Nephron progenitor cell (in vitro differentiated cells): ENCODE measurements around the gene TMC8.
A peak's percentile ranks its signal among the peaks of the same experiment; 100 is the strongest.

Experiments used
- DNase-seq: peaks from one replicate; pipeline ENCODE4 v3.0.0; 2021
- H3K27ac Mint-ChIP-seq: 2 replicates; pipeline ENCODE4 v1.8.0; 2021; ENCODE audit warnings: mild to moderate bottlenecking, moderate library complexity, mixed read lengths
- H3K27me3 Mint-ChIP-seq: 2 replicates; pipeline ENCODE4 v1.8.0; 2021; ENCODE audit warnings: mild to moderate bottlenecking, low read depth, mixed read lengths; ENCODE audit not compliant: poor library complexity
- H3K36me3 Mint-ChIP-seq: 2 replicates; pipeline ENCODE4 v1.8.0; 2021; ENCODE audit warnings: low read depth, mixed read lengths
- H3K4me1 Mint-ChIP-seq: 2 replicates; pipeline ENCODE4 v1.8.0; 2021; ENCODE audit warnings: mixed read lengths
- H3K4me3 Mint-ChIP-seq: 2 replicates; pipeline ENCODE4 v1.8.0; 2021; ENCODE audit warnings: mild to moderate bottlenecking, moderate library complexity, mixed read lengths
- H3K9me3 Mint-ChIP-seq: 2 replicates; pipeline ENCODE4 v1.8.0; 2021; ENCODE audit warnings: mild to moderate bottlenecking, moderate library complexity, mixed read lengths
- CTCF ChIP-seq: fragments of 200-600 bp; sonication (generic); IDR thresholded peaks from 2 replicates; pipeline ENCODE4 v1.5.0; 2021; ENCODE audit warnings: antibody characterized with exemption

Gene TMC8

GRCh38 chr17:78116411-78116810 is 14.2 kb upstream of the TMC8 start:
- no peak for DNase-seq
- no peak for TF ChIP-seq CTCF
- Mint-ChIP-seq H3K27ac (no peak overlapping the region), H3K36me3 (peaks cover 24% of the 10 kb centered on the region), H3K4me3 (no peak overlapping the region), H3K9me3 (no peaks in the 10 kb centered on the region), H3K27me3 (no peaks in the 10 kb centered on the region), H3K4me1 (peaks cover 20% of the 10 kb centered on the region)

- H3K4me3 Mint-ChIP-seq: no peak overlapping the region
- peak; percentile 54 for DNase-seq
- no peaks in the 10 kb centered on the region for H3K27me3 Mint-ChIP-seq
- H3K9me3 Mint-ChIP-seq: no peaks in the 10 kb centered on the region
- H3K36me3 Mint-ChIP-seq: peaks cover 23% of the 10 kb centered on the region
- peaks cover 19% of the 10 kb centered on the region for H3K4me1 Mint-ChIP-seq
- peak; percentile 24 for TF ChIP-seq CTCF
- no peak overlapping the region for H3K27ac Mint-ChIP-seq
Observed at GRCh38 chr17:78117027-78117981, 13.3 kb upstream of the TMC8 start.

GRCh38 chr17:78118801-78119241 is 11.8 kb upstream of the TMC8 start:
- Mint-ChIP-seq H3K4me3 (no peak overlapping the region), H3K27me3 (no peaks in the 10 kb centered on the region), H3K36me3 (peaks cover 24% of the 10 kb centered on the region), H3K27ac (no peak overlapping the region), H3K4me1 (peaks cover 18% of the 10 kb centered on the region), H3K9me3 (no peaks in the 10 kb centered on the region)
- TF ChIP-seq CTCF: no peak
- DNase-seq: no peak

- Mint-ChIP-seq H3K9me3 (no peaks in the 10 kb centered on the region), H3K4me3 (no peak overlapping the region), H3K27me3 (no peaks in the 10 kb centered on the region), H3K4me1 (peaks cover 13% of the 10 kb centered on the region), H3K36me3 (peaks cover 20% of the 10 kb centered on the region), H3K27ac (no peak overlapping the region)
- no peak for DNase-seq
- TF ChIP-seq CTCF: no peak
Observed at GRCh38 chr17:78120537-78120936, 10.0 kb upstream of the TMC8 start.

GRCh38 chr17:78120971-78121800 is 9.4 kb upstream of the TMC8 start:
- H3K9me3 Mint-ChIP-seq: no peaks in the 10 kb centered on the region
- no peak overlapping the region for H3K4me3 Mint-ChIP-seq
- TF ChIP-seq CTCF: no peak
- H3K27me3 Mint-ChIP-seq: no peaks in the 10 kb centered on the region
- H3K4me1 Mint-ChIP-seq: peaks cover 14% of the 10 kb centered on the region
- H3K27ac Mint-ChIP-seq: no peak overlapping the region
- no peak for DNase-seq
- H3K36me3 Mint-ChIP-seq: peaks cover 20% of the 10 kb centered on the region
